DMS53 (cell line): ENCODE results near the gene ST3GAL5.

Experiments
- DNase-seq: peaks from one replicate; lab custom pipeline; 2025; lab: John Stamatoyannopoulos, UW

The ST3GAL5 gene

GRCh38 chr2:85866165-85866659, 22.6 kb downstream of the ST3GAL5 start:
- DNase-seq: no peak

GRCh38 chr2:85865539-85866164, 23.1 kb downstream of the ST3GAL5 start:
- no peak for DNase-seq

- DNase-seq: no peak
Measured at GRCh38 chr2:85864654-85865053, 24.1 kb downstream of the ST3GAL5 start.

- DNase-seq: no peak
Measured at GRCh38 chr2:85862426-85862825, 26.4 kb downstream of the ST3GAL5 start.

- no peak for DNase-seq
Measured at GRCh38 chr2:85861650-85862049, 27.1 kb downstream of the ST3GAL5 start.

- no peak for DNase-seq
Measured at GRCh38 chr2:85861180-85861579, 27.6 kb downstream of the ST3GAL5 start.

GRCh38 chr2:85858841-85859240, 29.9 kb downstream of the ST3GAL5 start:
- DNase-seq: no peak

GRCh38 chr2:85854897-85855296, 33.9 kb downstream of the ST3GAL5 start:
- DNase-seq: no peak

- DNase-seq: no peak
Measured at GRCh38 chr2:85854166-85854509, 34.7 kb downstream of the ST3GAL5 start.

GRCh38 chr2:85853499-85854165, 35.2 kb downstream of the ST3GAL5 start:
- no peak for DNase-seq

GRCh38 chr2:85852937-85853498, 35.8 kb downstream of the ST3GAL5 start:
- DNase-seq: no peak

GRCh38 chr2:85852152-85852840, 36.5 kb downstream of the ST3GAL5 start:
- no peak for DNase-seq

GRCh38 chr2:85851253-85852151, 37.3 kb downstream of the ST3GAL5 start:
- DNase-seq: no peak

- no peak for DNase-seq
Measured at GRCh38 chr2:85850451-85850850, 38.3 kb downstream of the ST3GAL5 start.

- DNase-seq: no peak
Measured at GRCh38 chr2:85847051-85847588, 41.7 kb downstream of the ST3GAL5 start.

GRCh38 chr2:85846411-85846810, 42.4 kb downstream of the ST3GAL5 start:
- DNase-seq: no peak

- DNase-seq: no peak
Measured at GRCh38 chr2:85844486-85844885, 44.3 kb downstream of the ST3GAL5 start.

GRCh38 chr2:85843543-85843942, 45.2 kb downstream of the ST3GAL5 start:
- peak; percentile 48 for DNase-seq

GRCh38 chr2:85840091-85840490, 48.7 kb downstream of the ST3GAL5 start:
- DNase-seq: no peak

- no peak for DNase-seq
Measured at GRCh38 chr2:85839461-85839860, 49.3 kb downstream of the ST3GAL5 start.

- DNase-seq: no peak
Measured at GRCh38 chr2:85838641-85839040, 50.1 kb downstream of the ST3GAL5 start.

- DNase-seq: no peak
Measured at GRCh38 chr2:85838181-85838580, 50.6 kb downstream of the ST3GAL5 start.
